Tibial nerve (tissue), 4 donors: Measurements from ENCODE around the gene VWA8. TPM values are rescaled to one million over a fixed set of nuclear protein-coding genes. Genes with fewer than 3 reads are reported as not detected.

ENCODE experiments used
- DNase-seq, 2 donors: peaks; one replicate each; pipeline ENCODE4 v3.0.0-alpha.2; 2019; ENCODE audit warnings: low spot score in 2 of 2
- H3K27ac ChIP-seq, 4 donors: fragments of 200-600 bp; sonication (generic) in 3 of 4; one replicate each; pipeline ENCODE4 v1.5.1; 2017 to 2019; ENCODE audit warnings: mild to moderate bottlenecking in 1 of 4
- H3K27me3 ChIP-seq, 2 donors: fragments of 200-600 bp; sonication (generic) in 1 of 2; one replicate each; pipeline versions ENCODE4 v1.5.1 to v1.6.0; 2017 to 2019
- H3K36me3 ChIP-seq, 3 donors: fragments of 200-600 bp; sonication (generic); one replicate each; pipeline ENCODE4 v1.5.1; 2018 to 2019
- H3K4me1 ChIP-seq, 4 donors: fragments of 200-600 bp; sonication (generic) in 3 of 4; one replicate each; pipeline ENCODE4 v1.5.1; 2017 to 2019
- H3K4me3 ChIP-seq, 4 donors: fragments of 200-600 bp; sonication (generic) in 3 of 4; one replicate each; pipeline ENCODE4 v1.5.1; 2017 to 2019; ENCODE audit warnings: mild to moderate bottlenecking in 1 of 4, moderate library complexity in 1 of 4
- H3K9me3 ChIP-seq, 4 donors: fragments of 200-600 bp; sonication (generic) in 3 of 4; one replicate each; pipeline ENCODE4 v1.5.1; 2017 to 2019
- CTCF ChIP-seq, 5 experiments: fragments of 200-600 bp in 3 of 5; fragments of 450-650 bp in 2 of 5; sonication (generic) in 3 of 5; IDR thresholded peaks; one replicate each; pipeline ENCODE4 v1.5.1; 2016 to 2019; ENCODE audit warnings: antibody characterized with exemption in 5 of 5, mild to moderate bottlenecking in 3 of 5, moderate library complexity in 2 of 5
- EP300 ChIP-seq, 2 donors: sonication (generic); formaldehyde crosslinking; IDR thresholded peaks; one replicate each; pipeline ENCODE4 v1.6.1; 2017; ENCODE audit warnings: antibody characterized with exemption in 2 of 2, mild to moderate bottlenecking in 1 of 2
- POLR2A ChIP-seq, 2 donors: fragments of 450-650 bp; IDR thresholded peaks; one replicate each; pipeline ENCODE4 v1.6.1; 2017; ENCODE audit warnings: antibody characterized with exemption in 2 of 2, mild to moderate bottlenecking in 2 of 2, moderate library complexity in 2 of 2
- WGBS, 2 donors: methylation state at CpG; one replicate each; pipeline ENCODE4 v1.1.5; 2018; 5-methylcytosine and 5-hydroxymethylcytosine counted together
- total RNA-seq, 4 donors: library from RNA; depleted of rRNA; stranded (reverse); fragments of >200 nt; gene quantifications; one replicate each; pipeline ENCODE4 v1.1.0, GENCODE V29; 2016

The VWA8 gene
- total RNA-seq, 4 donors from 2014 or later, result 20.8 to 36.9 (median 22.4) TPM

- TF ChIP-seq EP300 (IDR thresholded peaks at IDR 0.05), result no peak
- no peak for TF ChIP-seq POLR2A (IDR thresholded peaks at IDR 0.05)
- TF ChIP-seq CTCF (IDR thresholded peaks at IDR 0.05), result no peak
- H3K27me3 ChIP-seq, result no peaks in the 10 kb centered on the region
- no peak overlapping the region for H3K4me3 ChIP-seq
- no peaks in the 10 kb centered on the region for H3K4me1 ChIP-seq
- WGBS, 2 donors, result 86 to 87% methylated on average over 2 of the region's 2 CpGs
- H3K36me3 ChIP-seq, result peaks cover 0 to 35% (median 0%) of the 10 kb centered on the region in 3 donors
- H3K27ac ChIP-seq, result no peak overlapping the region
- DNase-seq, result no peak
- no peaks in the 10 kb centered on the region for H3K9me3 ChIP-seq
These were observed 280.0 kb downstream of the VWA8 start for GRCh38 chr13:41680900-41681299.

GRCh38 chr13:41678848-41679247 is 282.1 kb downstream of the VWA8 start:
- Histone ChIP-seq H3K4me1 (no peaks in the 10 kb centered on the region), H3K4me3 (no peak overlapping the region), H3K9me3 (no peaks in the 10 kb centered on the region), H3K36me3 (peaks cover 0 to 19% (median 0%) of the 10 kb centered on the region in 3 donors), H3K27me3 (no peaks in the 10 kb centered on the region), H3K27ac (no peak overlapping the region)
- no peak for DNase-seq
- TF ChIP-seq CTCF (IDR thresholded peaks at IDR 0.05) (no peak), POLR2A (IDR thresholded peaks at IDR 0.05) (no peak), EP300 (IDR thresholded peaks at IDR 0.05) (no peak)
- 25 to 40% methylated on average over 1 of the region's 1 CpG for WGBS, 2 donors

GRCh38 chr13:41678249-41678648 is 282.7 kb downstream of the VWA8 start:
- TF ChIP-seq CTCF (IDR thresholded peaks at IDR 0.05) (no peak), POLR2A (IDR thresholded peaks at IDR 0.05) (no peak), EP300 (IDR thresholded peaks at IDR 0.05) (no peak)
- 75 to 80% methylated on average over 3 of the region's 3 CpGs for WGBS, 2 donors
- H3K27ac ChIP-seq, result no peak overlapping the region

GRCh38 chr13:41675306-41675705 is 285.6 kb downstream of the VWA8 start:
- no peak for DNase-seq
- peaks cover 0 to 3% (median 0%) of the 10 kb centered on the region in 3 donors for H3K36me3 ChIP-seq
- no peaks in the 10 kb centered on the region for H3K27me3 ChIP-seq
- H3K4me1 ChIP-seq, result no peaks in the 10 kb centered on the region
- TF ChIP-seq EP300 (IDR thresholded peaks at IDR 0.05) (no peak), CTCF (IDR thresholded peaks at IDR 0.05) (no peak), POLR2A (IDR thresholded peaks at IDR 0.05) (no peak)
- no peak overlapping the region for H3K4me3 ChIP-seq
- no peaks in the 10 kb centered on the region for H3K9me3 ChIP-seq
- H3K27ac ChIP-seq, result no peak overlapping the region
- WGBS, 2 donors, result 78 to 79% methylated on average over 3 of the region's 3 CpGs

More at GRCh38 chr13:41678249-41678648, 282.7 kb downstream of the VWA8 start:
- H3K4me1 ChIP-seq, result no peaks in the 10 kb centered on the region
- no peak for DNase-seq
- H3K36me3 ChIP-seq, result peaks cover 0 to 13% (median 0%) of the 10 kb centered on the region in 3 donors
- H3K9me3 ChIP-seq, result no peaks in the 10 kb centered on the region
- no peaks in the 10 kb centered on the region for H3K27me3 ChIP-seq
- no peak overlapping the region for H3K4me3 ChIP-seq

- TF ChIP-seq POLR2A (IDR thresholded peaks at IDR 0.05) (no peak), EP300 (IDR thresholded peaks at IDR 0.05) (no peak), CTCF (IDR thresholded peaks at IDR 0.05) (no peak)
- H3K36me3 ChIP-seq, result peaks cover 0 to 6% (median 0%) of the 10 kb centered on the region in 3 donors
- no peaks in the 10 kb centered on the region for H3K4me1 ChIP-seq
- no peaks in the 10 kb centered on the region for H3K9me3 ChIP-seq
- 45 to 47% methylated on average over 2 of the region's 2 CpGs for WGBS, 2 donors
- H3K27me3 ChIP-seq, result no peaks in the 10 kb centered on the region
- H3K27ac ChIP-seq, result no peak overlapping the region
- no peak overlapping the region for H3K4me3 ChIP-seq
- DNase-seq, result no peak
These were observed 286.7 kb downstream of the VWA8 start for GRCh38 chr13:41674246-41674645.
